GM18873 (cell line): ENCODE data around the gene LDLRAD3.

Experiments
- ATAC-seq: cut with Tn5 transposase; IDR thresholded peaks from one replicate; pipeline ENCODE4 v1.9.1; 2021; ENCODE audit warnings: mild to moderate bottlenecking, moderate library complexity, moderate number of reproducible peaks; ENCODE audit not compliant: unreplicated experiment, low FRiP score

LDLRAD3 gene

GRCh38 chr11:36149538-36150242 lies 205.8 kb downstream of the LDLRAD3 start:
- peak; percentile 71 for ATAC-seq

DNA sequence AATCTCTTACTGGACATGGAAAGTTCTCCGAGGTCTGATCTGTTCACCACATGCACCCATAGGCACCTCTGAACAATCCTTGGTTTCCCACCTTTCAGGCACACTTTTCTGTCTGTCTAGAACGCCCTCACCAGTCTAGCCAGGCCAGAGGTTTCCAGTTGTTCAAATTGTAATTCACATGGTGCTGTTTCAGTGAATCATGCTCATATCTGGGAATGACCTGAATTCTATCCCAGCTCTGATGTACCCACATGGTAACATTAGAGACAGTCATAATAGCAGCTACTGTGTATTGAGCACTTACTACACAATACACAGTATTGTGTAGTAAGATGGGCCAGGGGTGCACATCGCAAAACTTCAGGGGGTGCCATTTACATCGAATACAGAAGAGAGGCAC lies 207.1 kb downstream of the LDLRAD3 start:
- ATAC-seq: no peak

GRCh38 chr11:36151933-36152580 lies 208.2 kb downstream of the LDLRAD3 start:
- ATAC-seq: no peak

DNA sequence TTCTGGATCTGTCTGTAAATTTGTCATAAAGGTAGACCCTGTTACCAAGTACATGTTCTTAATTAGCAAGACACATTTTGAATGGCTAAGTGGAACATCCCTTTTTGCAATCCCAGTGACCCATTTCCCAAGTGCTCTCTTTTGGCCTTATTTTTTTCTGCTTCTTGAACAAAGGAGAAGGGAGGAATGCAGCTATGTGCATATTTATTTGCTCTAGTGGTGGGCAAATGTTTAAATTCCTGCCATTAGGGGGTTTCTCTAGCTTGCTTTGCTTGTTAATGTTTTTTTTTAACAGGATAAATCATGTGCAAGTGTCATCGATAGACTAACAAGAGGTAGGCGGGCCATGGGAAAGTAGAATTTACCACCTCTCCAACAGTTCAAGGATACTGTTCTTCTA lies 209.7 kb downstream of the LDLRAD3 start:
- no peak for ATAC-seq

- no peak for ATAC-seq
Observed at GRCh38 chr11:36155124-36155561, 211.3 kb downstream of the LDLRAD3 start.

- ATAC-seq: no peak
Observed at GRCh38 chr11:36155770-36156160, 211.9 kb downstream of the LDLRAD3 start.

GRCh38 chr11:36156161-36156816 lies 212.4 kb downstream of the LDLRAD3 start:
- no peak for ATAC-seq

- ATAC-seq: no peak
Observed at GRCh38 chr11:36156817-36157519, 213.1 kb downstream of the LDLRAD3 start.

DNA sequence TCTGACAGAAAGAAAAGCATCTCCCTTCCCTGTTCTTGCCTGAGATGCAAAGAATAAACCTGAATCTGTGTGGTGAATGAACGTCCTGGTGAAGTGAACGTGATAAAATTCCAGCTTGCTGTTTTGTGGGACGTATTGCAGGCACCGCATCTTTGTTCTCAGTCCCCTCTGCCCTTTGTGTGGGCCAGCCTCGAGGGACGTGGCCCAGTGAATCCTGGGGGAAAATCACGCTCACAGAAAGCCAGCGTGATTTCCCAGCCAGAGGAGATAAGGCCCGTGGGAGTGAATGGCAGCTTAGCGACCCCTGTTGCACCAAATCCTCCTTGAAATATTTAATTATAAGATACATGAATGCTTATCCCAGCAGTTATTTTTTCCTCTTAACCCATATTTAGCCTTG lies 216.2 kb downstream of the LDLRAD3 start:
- no peak for ATAC-seq

GRCh38 chr11:36161572-36161971 lies 217.7 kb downstream of the LDLRAD3 start:
- no peak for ATAC-seq

GRCh38 chr11:36162006-36162882 lies 218.4 kb downstream of the LDLRAD3 start:
- ATAC-seq: no peak

- no peak for ATAC-seq
Observed at GRCh38 chr11:36162883-36163434, 219.1 kb downstream of the LDLRAD3 start.

GRCh38 chr11:36164506-36165250 lies 220.8 kb downstream of the LDLRAD3 start:
- no peak for ATAC-seq

- no peak for ATAC-seq
Observed at GRCh38 chr11:36165621-36166397, 221.9 kb downstream of the LDLRAD3 start.

- no peak for ATAC-seq
Observed at GRCh38 chr11:36167073-36167472, 223.2 kb downstream of the LDLRAD3 start.

- ATAC-seq: no peak
Observed at GRCh38 chr11:36167729-36168128, 223.9 kb downstream of the LDLRAD3 start.

GRCh38 chr11:36177836-36178235 lies 234.0 kb downstream of the LDLRAD3 start:
- no peak for ATAC-seq
